ENCODE results near the gene ZNF678.
"Not testable (repeated sequence)": the region's sequence is repeated elsewhere in the genome, so short reads cannot be mapped to it uniquely, and the experiment has no call there.

ZNF678 gene

DNA sequence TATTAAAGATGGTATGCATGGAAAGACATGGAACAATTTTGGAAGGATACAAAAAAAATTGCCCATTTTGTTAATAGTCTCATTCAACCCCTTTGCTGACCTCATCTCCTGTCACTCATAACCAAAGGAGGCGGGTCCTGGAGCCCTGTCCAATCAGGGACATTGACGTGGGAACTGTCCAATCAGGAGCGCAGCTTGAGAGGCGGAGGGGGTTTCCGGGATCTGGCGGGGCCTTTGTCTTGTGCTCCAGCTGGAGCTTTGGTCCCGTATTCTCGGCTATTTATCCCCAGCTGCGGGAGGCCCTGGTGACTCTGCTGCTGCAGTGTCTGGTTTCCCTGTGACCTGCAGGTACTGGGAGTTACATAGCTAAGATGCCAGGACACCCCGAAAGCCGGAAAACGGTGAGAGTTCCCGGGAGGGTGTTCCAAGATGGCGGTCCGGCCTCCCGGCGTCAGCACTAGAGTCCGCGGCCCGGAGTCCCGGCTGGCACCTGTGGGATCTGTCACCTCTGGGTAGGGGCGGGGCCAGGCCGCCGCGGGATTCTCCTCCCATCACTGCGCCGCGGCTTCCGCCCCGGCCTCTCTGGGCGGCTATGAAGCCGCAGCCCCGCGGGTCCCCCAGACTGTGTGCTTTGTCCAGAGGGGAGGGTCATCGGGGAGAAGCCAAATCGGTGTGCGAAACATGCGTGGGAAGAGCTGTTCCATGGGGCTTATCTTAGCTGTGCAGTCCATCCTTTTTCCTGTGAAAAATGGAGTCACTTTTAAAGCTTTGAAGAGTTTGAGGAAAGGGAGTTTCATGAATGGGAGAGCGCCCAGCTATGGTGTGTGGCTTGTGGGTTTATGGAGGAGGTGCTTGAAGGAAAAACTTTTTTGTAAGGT lies at the start of gene ZNF678:
Gene ZNF678 (plus strand): TSS at position 233 of the 878 bp plus-strand sequence. CDS start 87,436 bp downstream, outside the sequence.
- DNase-seq, result peak; percentile 91

GRCh38 chr1:227518876-227519275 lies 44.5 kb upstream of the ZNF678 start:
- no peak for DNase-seq

GRCh38 chr1:227521782-227522181 lies 41.6 kb upstream of the ZNF678 start:
- no peak for DNase-seq

- no peak for DNase-seq
These were observed 36.8 kb upstream of the ZNF678 start for GRCh38 chr1:227526524-227526923.

- no peak for DNase-seq
These were observed 31.2 kb upstream of the ZNF678 start for GRCh38 chr1:227532019-227532619.

DNA sequence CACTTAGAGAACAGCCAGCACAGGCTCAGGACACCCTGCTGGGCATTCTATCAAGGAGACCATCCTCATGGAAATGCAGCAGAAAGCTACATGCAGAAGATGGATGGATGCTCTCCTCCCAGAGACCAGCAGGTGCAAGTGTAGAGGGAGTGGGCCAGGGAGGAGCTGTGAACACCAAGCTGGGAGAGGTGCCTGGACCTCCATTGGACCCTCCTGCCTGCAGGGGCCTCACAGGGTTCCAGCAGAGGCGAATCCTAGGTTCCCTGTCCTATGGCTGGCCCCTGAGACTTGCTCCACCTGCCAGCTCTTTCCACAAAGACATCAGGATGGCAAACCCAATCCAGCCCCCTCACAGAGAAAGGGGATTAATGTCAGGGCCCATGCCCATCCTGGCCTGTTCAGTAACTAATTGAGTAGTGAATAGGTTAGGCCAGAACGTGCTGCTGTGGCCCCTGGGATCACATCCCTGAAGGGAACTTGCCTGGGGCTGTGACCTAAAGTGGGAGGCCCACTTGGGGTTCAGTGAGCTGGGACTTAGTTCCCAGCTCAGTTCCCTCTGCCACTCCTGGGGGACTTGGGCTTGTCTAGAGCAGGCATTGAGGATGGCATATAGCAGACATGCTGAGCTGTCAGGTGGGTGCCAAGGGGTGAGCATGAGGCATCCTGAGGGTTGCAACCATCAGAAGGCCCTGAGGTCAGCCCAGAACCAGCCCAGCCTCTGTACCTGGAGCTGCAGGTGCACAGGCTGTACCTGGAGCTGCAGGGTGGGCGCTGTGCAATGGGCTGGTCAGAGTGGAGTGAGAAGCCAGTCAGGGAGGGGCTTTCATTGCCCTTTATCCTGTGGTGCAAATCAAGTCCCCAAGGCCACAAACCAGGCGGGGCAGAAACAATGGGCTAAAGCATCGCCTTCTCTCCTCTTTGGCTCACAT lies 22.9 kb upstream of the ZNF678 start:
- DNase-seq, result no peak

DNA sequence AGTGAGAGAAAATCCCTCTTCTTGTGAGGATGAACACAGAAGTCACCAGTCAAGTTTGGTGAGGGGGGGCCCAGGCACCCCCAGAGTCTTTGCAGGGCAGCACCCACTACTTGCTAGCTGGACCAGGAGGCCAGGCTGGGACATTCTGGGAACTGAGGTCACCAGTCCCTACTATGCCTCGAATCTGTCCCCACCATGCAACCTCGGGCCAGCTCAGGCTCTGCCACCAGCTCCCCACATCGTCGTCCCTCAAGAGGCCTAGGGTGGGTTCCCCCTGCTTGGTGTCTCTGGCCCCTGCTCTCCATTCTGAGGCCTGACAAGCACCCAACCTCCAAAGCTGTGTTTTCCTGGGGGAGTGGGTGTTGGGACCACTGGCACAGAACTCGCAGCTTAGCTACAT lies 22.2 kb upstream of the ZNF678 start:
- DNase-seq, result no peak

DNA sequence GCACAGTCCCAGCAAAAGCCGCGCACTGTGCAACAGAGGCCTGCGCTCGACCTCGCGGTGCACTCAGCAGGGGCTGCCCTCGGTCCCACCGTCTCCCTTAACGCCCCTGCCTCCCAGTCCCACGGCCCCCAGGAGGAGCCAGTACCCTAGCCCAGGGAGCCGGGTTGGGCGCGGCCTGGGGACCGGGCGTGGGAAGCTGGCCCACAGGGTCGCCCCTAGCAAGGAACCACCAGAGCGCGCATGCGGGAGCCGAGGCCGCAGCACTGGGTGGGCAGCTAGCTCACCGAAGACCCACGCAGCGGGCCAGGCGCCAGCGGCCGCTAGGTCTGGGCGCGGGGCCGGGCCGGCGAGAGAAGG lies 21.6 kb upstream of the ZNF678 start:
- no peak for DNase-seq

DNA sequence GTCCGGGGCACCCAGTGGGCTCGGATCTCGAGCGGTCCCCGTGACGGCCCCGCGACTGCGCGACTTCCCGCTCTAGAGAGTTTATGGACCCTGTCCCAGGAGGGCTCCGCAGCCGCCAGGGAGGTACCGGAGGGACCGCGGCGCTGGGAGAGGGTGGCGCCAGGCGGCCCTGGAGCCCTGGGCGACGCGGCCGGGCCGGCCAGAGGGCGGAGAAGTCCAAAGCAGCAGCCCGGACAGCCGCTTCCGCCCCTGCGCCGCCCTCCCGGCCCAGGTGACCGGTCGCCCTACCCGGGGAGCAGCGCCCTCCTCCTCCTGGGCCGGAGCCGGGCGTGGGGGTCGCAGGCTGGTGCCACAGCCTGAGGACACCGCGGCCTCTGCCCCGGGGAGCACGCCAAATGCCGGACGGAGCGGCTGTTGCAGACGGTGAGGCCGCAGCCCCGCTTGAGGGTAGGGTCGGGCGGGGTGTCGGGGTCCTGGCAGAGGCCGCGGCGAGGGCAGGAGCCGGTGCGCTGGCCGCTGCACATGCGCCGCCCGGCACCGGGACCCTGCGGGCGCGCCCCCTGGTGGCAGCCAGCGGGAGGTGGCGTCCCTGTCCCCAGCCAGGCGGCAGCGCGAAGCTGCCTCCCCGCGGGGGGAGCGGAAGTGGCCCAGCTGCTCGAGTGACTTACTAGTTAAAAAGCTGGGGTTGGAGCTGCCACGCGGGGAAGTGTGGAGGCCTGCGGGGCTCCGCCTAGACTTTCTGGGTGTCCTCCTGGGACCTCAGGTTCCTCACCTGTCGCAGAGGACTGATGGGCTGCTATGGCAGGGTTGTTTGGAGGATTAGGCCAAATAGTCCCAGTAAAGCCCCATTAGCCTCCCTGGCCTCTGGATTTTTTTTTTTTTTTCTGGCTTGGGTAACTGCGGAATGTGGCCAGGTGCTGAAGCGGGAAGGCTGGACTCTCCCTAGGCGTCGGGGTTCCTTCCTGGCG lies 20.9 kb upstream of the ZNF678 start:
- peak; percentile 88 for DNase-seq

- no peak for DNase-seq
These were observed 19.9 kb upstream of the ZNF678 start for GRCh38 chr1:227543283-227544066.

- no peak for DNase-seq
These were observed 19.0 kb upstream of the ZNF678 start for GRCh38 chr1:227544067-227545050.

- no peak for DNase-seq
These were observed 18.0 kb upstream of the ZNF678 start for GRCh38 chr1:227545361-227545760.

- no peak for DNase-seq
These were observed 17.3 kb upstream of the ZNF678 start for GRCh38 chr1:227546059-227546458.

DNA sequence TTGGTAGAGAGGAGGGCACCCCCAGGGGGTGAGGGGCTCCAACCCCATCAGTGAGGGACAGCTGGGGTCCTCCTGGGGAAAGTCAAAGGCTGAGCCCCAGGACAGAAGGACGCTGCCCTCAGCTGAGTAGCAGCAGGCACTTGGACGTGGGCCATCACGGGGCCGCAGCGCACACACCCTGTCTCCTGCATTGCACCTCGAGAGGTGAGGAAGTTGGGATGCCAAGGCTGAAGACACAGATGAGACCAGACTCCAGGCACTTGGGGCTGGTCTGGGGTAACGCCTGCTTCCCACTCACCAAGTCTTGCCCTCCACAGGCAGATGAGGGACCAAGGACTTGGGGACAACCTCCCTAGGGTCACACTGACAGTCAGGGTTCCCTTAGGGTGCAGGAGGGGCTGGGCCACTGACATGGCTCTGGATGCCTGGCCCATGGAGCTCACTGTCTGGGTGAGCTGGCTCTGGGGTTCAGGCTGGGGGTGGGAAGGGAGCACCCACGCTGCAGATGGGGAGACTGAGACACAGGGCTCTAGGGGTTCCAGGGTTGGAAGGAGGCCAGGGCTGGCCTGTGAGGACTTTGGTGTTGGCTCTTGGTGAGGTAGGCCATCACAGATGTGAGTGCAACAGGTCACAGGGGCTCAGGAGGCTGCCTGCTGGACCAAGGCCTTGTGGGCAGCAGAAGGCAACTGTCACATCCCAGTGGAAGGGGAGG lies 16.6 kb upstream of the ZNF678 start:
- DNase-seq, result no peak

- DNase-seq, result no peak
These were observed 15.8 kb upstream of the ZNF678 start for GRCh38 chr1:227547310-227548118.

- no peak for DNase-seq
These were observed 15.3 kb upstream of the ZNF678 start for GRCh38 chr1:227548119-227548397.

DNA sequence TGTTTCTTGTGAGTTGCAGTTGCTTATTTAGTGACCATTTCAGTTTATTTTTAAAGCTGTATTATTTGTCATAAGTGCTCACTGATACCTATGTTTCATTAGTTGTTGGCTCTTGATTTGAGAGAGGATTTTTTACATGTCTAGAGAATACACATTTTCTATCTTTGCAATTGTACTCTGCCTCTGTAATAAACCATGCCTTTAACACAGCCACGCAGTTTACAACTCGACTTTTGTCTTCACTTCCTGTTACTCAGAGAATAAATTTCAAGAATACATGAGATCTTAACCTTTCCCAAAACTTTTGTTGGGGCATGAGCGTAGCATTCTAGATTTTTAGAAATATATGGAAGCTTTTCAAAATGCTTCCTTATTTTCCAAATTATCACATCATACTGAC lies 14.9 kb upstream of the ZNF678 start:
- DNase-seq, result no peak

DNA sequence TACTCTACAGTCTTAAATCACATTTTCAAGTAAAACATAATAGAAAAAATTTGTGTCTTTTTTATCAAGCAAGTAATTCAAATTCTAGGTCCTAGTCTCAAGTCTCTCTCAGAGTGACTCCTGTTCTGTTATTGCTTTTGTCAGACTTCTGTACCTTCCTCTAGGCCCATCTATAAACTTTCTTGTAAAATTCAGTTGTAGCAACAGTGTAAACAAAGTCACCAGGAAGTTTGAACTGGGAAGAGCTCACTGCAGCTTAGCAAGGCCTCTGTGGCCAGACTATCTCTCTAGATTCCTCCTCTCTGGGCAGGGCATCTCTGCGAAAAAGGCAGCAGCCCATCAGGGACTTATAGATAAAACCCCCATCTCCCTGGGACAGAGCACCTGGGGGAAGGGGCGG lies 13.5 kb upstream of the ZNF678 start:
- no peak for DNase-seq

GRCh38 chr1:227551881-227552280 lies 11.5 kb upstream of the ZNF678 start:
- DNase-seq, result not testable (repeated sequence)
